Ishikawa (cell line): ENCODE data around the gene RNF175.

Source experiments
- CEBPB ChIP-seq: IDR thresholded peaks from 2 replicates; pipeline ENCODE4 v1.6.1; 2012
- CREB1 ChIP-seq: IDR thresholded peaks from 2 replicates; pipeline ENCODE4 v1.6.1; 2012; ENCODE audit warnings: low read depth
- EGR1 ChIP-seq: IDR thresholded peaks from 2 replicates; pipeline ENCODE4 v1.6.1; 2012
- EP300 ChIP-seq: IDR thresholded peaks from 2 replicates; pipeline ENCODE4 v1.6.1; 2012; ENCODE audit warnings: borderline replicate concordance
- FOXM1 ChIP-seq: IDR thresholded peaks from 2 replicates; pipeline ENCODE4 v1.6.1; 2012; ENCODE audit warnings: low read depth, borderline replicate concordance
- MAX ChIP-seq: IDR thresholded peaks from 2 replicates; pipeline ENCODE4 v1.6.1; 2012
- NFIC ChIP-seq: IDR thresholded peaks from 2 replicates; pipeline ENCODE4 v1.6.1; 2012
- RAD21 ChIP-seq: IDR thresholded peaks from 2 replicates; pipeline ENCODE4 v1.6.1; 2012; ENCODE audit warnings: low read depth
- REST ChIP-seq: IDR thresholded peaks from 2 replicates; pipeline ENCODE4 v1.6.1; 2012; ENCODE audit warnings: low read depth, mild to moderate bottlenecking
- TAF1 ChIP-seq: IDR thresholded peaks from 2 replicates; pipeline ENCODE4 v1.6.1; 2012; ENCODE audit warnings: low read depth, mild to moderate bottlenecking
- TCF12 ChIP-seq: IDR thresholded peaks from 2 replicates; pipeline ENCODE4 v1.6.1; 2012; ENCODE audit warnings: low read depth
- TEAD4 ChIP-seq: IDR thresholded peaks from 2 replicates; pipeline ENCODE4 v1.6.1; 2012
- USF1 ChIP-seq: IDR thresholded peaks from 2 replicates; pipeline ENCODE4 v1.6.1; 2012
- YY1 ChIP-seq: IDR thresholded peaks from 2 replicates; pipeline ENCODE4 v1.6.1; 2012; ENCODE audit warnings: low read depth
- ZBTB7A ChIP-seq: IDR thresholded peaks from 2 replicates; pipeline ENCODE4 v1.6.1; 2012; ENCODE audit warnings: low read depth

The RNF175 gene

DNA sequence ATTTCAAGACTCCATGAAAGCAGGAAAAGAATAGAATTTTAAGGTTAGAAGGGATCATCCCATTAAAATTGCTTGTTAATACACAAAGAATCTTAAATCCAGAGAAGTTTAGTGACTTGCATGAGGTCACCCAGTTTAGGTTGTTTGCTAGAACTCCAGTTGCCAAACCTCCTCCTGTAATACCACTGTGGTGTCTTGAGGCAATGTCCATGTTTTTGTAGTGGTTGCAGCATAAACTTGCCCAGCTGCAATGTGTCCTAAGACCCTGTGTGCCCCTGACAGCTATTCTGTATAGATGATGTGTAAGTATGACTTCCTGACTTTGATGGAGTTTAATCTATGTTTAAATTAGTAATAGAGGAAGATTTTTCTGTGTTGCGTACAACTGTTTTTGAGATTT lies 22.8 kb upstream of the RNF175 start:
- no peak for TF ChIP-seq MAX
- TF ChIP-seq ZBTB7A: no peak
- no peak for TF ChIP-seq NFIC
- no peak for TF ChIP-seq RAD21
- no peak for TF ChIP-seq CEBPB
- TF ChIP-seq TCF12: no peak
- TF ChIP-seq CREB1: no peak
- no peak for TF ChIP-seq EP300

- no peak for TF ChIP-seq YY1
- TF ChIP-seq CEBPB: peak; percentile 67; the same call in 1 of the 2 replicates
Measured at GRCh38 chr4:153781717-153782416, 22.0 kb upstream of the RNF175 start.

GRCh38 chr4:153781280-153781679 lies 21.5 kb upstream of the RNF175 start:
- no peak for TF ChIP-seq TCF12

- TF ChIP-seq TEAD4: no peak
- no peak for TF ChIP-seq REST
- no peak for TF ChIP-seq CEBPB
- TF ChIP-seq TAF1: no peak
- TF ChIP-seq CREB1: no peak
- TF ChIP-seq TCF12: no peak
- no peak for TF ChIP-seq USF1
- TF ChIP-seq YY1: no peak
- TF ChIP-seq RAD21: no peak
- TF ChIP-seq FOXM1: no peak
Measured at GRCh38 chr4:153780876-153781275, 21.1 kb upstream of the RNF175 start.

- no peak for TF ChIP-seq EP300
- no peak for TF ChIP-seq NFIC
Measured at GRCh38 chr4:153780221-153780620, 20.4 kb upstream of the RNF175 start.

DNA sequence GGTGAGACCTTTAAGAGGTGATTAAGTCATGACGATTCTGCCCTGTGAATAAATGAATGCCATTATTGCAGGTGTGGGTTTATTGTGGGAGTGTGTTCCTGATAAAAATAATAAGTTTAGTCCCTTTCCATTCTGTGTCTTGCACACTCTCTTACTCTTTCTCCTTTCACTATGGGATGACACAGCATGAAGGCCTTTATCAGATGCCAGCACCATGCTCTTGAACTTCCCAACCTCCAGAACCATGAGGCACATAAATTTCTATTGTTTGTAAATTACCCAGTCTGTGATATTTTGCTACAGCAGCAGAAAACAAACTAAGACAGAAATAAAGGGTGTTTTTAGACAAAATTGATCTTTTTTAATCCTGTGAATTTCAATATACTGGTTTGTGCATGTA lies 18.6 kb upstream of the RNF175 start:
- TF ChIP-seq TCF12 (no peak), EGR1 (no peak), RAD21 (no peak), FOXM1 (no peak), YY1 (no peak), REST (no peak), CREB1 (no peak), NFIC (no peak), MAX (no peak), TAF1 (no peak), ZBTB7A (no peak), TEAD4 (no peak), CEBPB (no peak), EP300 (no peak), USF1 (no peak)

DNA sequence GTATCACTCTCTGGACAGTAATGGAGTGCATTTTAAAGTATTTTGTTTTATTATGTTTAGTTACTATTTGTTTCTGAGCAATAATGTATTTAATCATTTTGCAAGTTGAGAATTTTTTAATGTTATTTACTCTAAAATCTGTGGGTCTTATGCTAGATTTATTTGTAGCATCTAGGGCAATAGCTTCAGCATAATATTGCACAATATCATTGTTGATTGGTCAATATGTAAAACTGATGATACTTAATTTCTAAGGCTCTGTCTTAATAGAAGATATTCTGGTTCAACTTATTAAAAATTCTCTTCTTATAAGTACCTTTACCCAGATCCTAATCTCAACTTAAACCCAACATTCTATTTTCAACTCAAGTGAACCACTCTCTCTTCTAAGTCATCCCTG lies 17.6 kb upstream of the RNF175 start:
- TF ChIP-seq TCF12 (no peak), REST (no peak), CEBPB (peak; percentile 19; the same call in 1 of the 2 replicates)
